ENCODE results near the gene MS4A13.
"Not testable (repeated sequence)": the region's sequence is repeated elsewhere in the genome, so short reads cannot be mapped to it uniquely, and the experiment has no call there.

The MS4A13 gene, protein sequence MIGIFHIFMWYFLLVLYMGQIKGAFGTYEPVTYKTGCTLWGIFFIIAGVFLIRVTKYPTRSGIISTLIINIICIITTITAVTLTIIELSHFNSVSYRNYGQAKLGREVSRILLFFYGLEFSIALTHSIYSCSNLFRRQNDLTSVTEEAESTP
- total RNA-seq = 0 to 0.07 (median 0) reads per million in 18 experiments

DNA sequence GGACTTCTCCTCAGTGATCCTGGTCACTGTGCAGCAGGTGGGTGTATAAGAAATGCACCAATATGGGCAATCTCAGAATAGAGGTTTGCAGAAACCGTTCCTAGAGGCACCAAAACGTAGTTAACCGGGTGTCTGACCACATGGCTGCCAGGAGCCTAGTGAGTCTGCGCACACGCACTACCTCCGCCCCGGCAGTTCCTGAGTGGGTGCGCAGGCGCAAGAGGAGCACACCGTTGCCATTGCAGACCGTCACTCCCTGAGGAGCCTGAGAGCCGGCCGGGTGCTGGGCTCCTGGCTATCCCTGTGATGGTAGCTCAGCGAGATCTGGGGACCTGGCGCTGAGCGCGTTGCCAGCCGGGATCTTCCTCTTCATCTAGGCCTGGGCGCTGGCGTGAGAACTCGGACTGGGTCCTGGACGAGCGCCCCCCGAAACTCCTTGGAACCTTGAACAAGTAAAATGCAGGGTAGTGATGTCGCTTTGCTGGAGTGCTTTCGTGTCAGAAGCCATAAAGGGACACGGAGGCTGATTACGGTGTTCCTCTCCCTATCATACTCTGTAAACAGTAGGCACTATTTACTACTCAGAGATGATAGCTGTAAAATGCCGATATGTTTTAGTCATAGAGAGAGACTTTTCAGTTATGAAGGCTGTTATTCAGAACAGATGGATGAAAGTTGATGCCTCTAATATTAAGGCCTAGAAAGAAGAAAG lies at the start of gene MS4A13:
Gene MS4A13, plus strand, starts transcription at position 249 of the 712 bp plus-strand sequence. CDS start 2,692 bp downstream, outside the sequence.
- no peak for DNase-seq

DNA sequence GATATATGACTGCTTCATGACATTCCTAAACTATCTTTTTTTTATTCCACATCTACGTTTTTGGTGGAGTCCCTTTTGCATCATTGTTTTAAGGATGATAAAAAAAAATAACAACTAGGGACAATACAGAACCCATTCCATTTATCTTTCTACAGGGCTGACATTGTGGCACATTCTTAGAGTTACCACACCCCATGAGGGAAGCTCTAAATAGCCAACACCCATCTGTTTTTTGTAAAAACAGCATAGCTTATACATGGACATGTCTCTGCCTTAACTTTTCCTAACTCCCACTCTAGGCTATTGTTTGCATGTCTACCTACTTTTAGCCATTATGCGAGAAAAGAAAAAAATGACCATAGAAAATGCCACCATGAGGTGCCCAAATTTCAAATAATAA lies 46.4 kb upstream of the MS4A13 start:
- no peak for DNase-seq

DNA sequence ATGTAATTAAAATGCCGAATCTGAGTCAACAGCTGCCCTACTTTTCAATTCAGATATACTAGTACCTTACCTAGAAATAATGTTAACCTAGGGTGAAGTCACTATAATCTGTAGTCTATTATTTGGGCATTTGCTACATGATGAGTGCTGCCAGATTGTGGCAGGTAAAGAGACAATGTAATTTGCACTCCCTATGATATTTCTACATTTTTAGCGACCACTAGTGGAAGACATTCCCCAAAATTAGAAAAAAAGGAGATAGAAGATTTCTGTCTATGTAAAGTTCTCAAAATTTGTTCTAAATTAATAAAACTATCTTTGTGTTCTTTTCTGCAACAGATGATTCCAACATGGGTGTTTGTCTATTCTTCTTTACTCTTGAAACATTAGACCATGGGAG lies 45.5 kb upstream of the MS4A13 start:
- no peak for DNase-seq

DNA sequence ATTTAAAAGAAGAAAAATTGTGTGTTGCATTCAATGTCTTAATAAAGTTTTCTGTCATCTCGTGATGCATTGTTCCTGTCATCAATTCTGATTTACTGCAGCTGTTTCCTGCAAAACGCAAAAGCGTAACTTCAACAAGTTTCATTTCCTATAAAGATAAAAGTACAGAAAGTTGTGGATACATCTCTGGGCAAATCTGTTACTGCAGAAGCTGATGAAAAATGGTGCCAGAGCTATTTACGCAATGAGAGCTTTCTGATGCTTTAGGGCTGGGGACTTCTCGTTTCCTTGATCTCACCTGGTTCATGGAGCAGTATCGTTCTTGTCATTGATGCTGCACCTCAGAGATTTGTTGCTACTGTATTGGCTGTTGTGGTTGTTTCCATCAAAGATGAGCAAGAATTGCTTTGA lies 38.2 kb upstream of the MS4A13 start:
- DNase-seq = peak in 1 of 2 donors; percentile 50

DNA sequence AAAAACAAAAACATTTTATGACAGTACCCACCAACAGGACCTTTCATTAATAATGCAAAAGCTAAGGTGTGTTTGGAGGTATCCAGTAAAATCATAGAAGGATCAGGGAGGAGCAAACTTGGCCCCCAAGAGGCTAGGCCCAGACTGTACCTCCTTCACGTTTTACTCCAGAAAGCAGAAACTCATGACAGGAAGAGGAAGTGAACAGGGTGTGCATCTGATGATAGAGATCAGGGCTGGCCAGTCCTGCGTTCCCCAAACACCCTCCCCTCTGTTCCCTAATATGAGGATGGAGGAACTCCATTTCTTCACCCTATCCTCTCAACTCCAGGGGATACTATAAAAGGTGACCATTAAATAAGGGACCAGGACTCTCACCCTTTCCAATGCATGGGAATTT lies 32.8 kb upstream of the MS4A13 start:
- peak; percentile 64 to 68 for DNase-seq

DNA sequence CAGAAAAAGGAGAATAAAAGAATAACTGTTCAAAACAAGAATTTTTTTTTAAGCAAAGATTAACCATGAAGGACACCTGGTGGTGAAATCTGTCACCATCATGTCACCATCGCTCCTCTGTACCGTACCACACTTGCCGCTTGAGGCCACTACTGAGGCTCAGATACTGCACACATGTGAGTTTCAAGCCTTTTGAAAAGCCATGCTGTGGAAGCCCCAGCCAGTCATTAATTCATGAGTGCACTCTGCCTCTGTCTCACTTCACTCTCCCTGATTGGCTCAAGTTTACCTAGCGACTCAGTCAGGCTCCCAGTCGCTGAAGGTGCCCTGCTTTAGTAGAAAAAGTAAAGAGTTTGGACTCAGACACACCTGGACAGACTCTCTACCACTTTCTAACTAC lies 29.2 kb upstream of the MS4A13 start:
- peak; percentile 57 to 69 for DNase-seq

DNA sequence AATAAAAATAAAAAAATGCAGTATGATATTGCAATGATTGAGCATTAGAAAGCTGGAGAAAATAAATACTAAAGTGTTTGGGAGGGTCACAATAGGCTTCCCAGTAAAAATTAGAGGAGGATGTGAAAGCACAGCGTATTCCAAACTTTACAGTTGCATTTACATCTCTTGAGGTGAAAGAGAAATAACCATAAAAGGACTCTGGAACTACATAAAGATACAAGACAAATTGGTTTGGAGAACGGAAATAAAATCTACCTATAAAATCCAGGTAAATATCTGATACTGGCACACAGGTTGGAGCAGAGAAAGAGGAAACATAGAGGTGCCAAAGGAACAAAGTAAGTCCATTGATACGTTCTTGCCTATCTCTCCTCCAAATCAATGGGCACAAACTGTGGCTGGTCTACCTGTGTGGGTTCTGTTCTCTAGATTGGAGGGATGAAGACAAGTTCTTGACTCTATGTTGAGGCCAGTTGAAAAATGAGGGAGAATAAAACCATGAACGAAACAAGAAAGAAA lies 22.6 kb upstream of the MS4A13 start, which contains the start of gene MS4A12:
Gene MS4A12, plus strand, starts transcription at position 291 of the 522 bp plus-strand sequence. CDS start 4,541 bp downstream, outside the sequence.
- no peak for DNase-seq

DNA sequence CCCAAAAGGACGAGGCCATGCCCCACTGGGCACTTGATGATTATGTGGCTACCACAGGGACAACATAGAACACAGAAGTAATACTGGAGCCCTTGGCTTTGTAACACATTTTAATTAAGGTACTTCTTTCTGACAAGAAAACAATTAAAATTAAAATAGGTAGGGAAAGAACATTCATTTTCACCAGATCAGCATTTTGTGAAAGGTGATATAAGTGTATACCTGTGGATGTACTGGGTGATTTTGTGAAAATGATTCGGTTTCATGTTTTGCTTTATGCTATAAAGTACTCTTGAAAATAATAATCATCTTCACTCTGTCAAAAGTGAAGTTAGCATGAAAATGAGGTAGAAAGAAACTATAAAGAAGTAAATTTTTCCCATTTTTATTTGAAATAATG lies 21.7 kb upstream of the MS4A13 start:
- no peak for DNase-seq

DNA sequence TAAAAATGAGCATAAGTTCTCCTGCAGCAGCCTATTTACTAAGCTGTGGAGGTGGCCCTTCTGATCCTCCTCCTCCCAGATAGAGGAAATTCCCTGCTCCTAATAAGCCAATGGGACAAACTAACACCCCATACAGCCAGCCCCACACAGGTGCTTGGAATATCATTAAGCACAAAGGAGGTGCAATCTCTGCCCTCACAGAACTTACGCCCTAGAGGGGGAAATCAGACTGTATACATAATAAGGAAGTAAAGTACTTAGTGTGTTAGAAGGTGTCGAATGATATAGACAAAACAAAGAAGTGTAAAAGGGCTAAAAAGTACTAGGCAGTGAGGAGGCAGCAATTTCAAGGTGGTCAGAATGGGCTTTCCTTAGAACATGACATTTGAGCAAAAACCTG lies 16.8 kb upstream of the MS4A13 start:
- DNase-seq = peak in 1 of 2 donors; percentile 24

DNA sequence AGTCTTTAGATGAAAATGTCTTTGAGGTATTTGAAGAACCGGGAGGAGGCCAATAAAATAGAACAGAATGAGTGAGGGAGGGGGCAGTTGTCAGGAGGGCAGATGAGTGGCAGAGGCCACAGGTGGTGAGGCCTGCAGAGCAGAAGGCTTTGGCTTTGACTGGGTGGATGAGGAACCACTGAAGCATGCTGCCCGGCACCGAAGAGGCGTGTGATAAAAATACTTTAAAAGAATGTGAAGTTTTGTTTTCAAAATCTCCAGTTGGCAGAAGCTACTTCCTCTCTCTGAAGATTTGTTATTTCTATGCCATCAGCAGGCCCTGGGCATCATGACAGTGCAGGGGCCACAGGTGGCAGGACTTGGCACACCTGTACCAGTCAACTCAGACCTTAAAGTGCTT lies 16.3 kb upstream of the MS4A13 start:
- peak; percentile 43 to 59 for DNase-seq

DNA sequence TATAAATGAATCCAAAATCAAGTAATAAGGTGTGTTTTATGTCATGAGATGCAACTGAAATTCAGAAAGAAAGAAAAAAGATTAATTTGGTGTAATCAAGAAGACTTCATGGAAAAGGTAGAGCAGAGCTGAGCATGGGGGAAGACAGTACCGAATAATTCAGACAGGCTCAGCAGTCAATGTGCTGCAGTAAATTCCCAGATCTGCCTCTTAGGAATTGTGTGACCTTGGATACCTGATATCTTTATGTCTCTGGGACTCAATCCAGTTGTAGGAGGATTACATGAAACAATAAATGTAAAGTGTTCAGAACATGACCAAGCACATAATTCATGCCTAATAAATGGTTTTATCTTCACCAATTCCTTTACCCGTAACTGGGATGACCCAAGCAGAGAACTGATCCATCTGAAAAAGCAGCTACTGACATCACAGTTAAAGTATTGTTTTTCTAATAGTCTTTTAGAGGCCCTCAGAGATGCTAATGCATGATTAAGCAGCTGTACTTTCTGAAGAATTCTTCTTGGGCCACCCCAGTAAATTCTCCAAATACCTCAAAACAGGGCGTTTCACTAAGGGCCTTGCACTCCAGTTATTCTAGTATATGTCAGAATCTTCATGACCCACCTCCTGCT lies 14.8 kb upstream of the MS4A13 start:
- no peak for DNase-seq

DNA sequence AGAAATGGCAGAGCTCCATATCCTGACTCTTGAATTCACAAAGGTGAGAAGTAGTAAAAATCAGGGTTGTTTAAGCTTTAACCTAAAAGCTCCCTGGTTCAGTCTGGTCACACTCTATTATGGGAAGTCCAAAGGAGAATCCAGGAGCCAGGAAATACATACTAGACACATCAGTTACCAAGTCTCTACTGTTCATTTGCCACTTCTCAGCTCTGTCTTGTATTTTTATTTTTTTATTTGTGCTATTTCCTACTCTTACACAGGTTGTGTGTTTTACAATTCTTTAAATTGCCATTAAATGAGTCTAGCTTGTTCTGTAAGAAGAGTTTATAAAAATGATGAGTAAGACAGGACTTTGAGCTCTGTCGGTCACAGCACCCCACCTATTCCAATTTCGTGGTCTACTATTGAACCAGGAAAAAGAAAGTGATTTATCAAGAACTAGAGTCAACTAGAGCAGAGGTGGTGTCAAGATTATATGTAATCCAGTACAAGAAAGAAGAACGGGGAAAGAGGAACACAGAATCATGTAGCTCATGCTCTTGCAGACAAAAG lies 12.9 kb upstream of the MS4A13 start:
- peak in 1 of 2 donors; percentile 26 for DNase-seq

DNA sequence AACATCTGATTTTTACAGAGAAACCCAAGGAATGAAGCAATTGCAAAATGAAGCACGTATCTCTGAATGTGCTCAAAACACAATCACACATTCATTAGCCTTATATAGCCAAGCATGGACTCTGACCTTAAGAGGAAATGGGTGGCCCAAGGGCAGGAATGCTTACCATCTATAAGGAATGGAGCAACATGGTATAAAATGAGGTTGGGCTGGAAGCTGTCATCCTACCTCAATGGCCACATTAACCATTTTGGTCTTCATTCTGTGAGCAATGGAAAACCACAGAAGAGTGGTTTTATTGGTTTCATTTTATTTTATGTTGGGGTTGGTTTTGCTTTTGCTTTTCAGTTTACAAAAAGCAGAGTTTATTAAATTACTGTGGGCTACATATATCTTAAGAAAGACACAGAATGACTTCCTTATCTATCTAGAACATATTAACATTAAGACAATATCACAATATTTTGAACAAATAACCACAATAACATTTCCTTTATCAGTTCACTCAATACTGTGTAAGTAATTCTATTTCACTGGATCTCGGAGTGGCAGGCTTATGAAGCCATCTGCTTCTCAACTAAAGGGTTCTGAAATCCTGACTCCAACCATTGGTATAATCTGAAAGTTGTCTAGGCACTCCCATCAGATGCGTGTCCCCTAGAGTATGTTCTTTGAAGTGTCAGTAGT lies 10.8 kb upstream of the MS4A13 start:
- DNase-seq = no peak

DNA sequence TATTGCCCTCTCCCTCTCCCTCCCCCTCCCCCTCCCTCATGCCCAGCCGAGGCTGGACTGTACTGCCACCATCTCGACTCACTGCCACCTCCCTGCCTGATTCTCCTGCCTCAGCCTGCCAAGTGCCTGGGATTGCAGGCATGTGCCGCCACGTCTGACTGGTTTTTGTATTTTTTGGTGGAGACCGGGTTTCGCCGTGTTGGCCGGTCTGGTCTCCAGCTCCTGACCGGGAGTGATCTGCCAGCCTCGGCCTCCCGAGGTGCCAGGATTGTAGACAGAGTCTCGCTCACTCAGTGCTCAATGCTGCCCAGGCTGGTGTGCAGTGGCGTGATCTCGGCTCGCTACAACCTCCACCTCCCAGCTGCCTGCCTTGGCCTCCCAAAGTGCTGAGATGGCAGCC lies 5.6 kb upstream of the MS4A13 start:
- DNase-seq = not testable (repeated sequence)

DNA sequence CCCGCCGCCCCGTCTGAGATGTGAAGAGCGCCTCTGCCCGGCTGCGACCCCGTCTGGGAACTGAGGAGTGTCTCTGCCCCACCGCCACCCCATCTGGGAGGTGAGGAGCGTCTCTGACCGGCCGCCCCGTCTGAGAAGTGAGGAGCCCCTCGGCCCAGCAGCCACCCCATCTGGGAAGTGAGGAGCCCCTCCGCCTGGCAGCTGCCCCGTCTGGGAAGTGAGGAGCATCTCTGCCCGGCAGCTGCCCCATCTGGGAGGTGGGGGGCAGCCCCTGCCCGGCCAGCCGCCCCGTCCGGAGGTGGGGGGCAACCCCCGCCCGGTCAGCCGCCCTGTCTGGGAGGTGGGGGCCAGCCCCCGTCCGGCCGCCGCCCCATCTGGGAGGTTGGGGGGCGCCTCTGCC lies 5.0 kb upstream of the MS4A13 start:
- DNase-seq = not testable (repeated sequence)

DNA sequence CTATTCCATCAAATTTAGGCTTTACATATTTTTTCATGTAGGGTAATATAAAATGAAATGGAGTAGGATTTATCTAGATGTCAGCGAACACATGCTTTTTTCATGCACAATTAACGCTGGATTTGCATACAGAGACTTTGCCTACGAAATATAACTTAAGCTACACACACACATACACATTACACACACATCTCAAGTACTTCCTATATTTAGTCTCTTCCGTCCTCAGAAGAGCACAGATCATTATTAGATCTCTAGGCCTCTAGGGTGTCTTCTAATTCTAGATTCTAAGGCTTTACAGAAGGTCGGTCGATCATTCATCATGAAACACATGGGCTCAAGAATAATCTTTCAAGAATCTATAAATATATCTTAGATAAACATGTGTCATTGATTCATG lies 3.8 kb upstream of the MS4A13 start:
- no peak for DNase-seq

DNA sequence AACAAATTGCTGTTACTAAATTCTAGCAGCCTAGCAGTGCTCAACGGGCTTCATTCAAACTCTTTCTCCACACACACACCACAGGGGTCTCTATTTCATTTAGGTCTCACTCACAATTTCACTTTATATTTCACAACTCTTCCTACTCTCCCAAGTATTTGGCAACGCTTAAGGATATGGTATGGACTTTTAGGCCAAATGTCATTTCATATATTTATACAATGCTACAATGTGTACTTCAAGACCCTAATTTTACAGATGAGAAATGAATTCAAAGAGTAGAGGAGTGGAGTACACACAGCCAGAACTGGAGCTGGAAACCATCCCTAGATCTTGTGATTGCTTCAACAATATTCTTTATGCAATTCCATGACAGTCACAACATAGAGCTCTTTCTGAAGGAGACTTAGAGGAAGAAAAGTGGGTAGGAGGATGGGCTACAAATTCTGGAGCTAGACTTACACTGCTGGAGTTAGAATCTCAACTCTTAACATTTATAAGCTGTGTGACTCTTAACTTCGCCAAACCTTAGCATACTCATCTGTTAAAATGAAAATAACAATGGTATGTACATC lies 2.5 kb upstream of the MS4A13 start:
- DNase-seq = peak in 1 of 2 donors; percentile 18

DNA sequence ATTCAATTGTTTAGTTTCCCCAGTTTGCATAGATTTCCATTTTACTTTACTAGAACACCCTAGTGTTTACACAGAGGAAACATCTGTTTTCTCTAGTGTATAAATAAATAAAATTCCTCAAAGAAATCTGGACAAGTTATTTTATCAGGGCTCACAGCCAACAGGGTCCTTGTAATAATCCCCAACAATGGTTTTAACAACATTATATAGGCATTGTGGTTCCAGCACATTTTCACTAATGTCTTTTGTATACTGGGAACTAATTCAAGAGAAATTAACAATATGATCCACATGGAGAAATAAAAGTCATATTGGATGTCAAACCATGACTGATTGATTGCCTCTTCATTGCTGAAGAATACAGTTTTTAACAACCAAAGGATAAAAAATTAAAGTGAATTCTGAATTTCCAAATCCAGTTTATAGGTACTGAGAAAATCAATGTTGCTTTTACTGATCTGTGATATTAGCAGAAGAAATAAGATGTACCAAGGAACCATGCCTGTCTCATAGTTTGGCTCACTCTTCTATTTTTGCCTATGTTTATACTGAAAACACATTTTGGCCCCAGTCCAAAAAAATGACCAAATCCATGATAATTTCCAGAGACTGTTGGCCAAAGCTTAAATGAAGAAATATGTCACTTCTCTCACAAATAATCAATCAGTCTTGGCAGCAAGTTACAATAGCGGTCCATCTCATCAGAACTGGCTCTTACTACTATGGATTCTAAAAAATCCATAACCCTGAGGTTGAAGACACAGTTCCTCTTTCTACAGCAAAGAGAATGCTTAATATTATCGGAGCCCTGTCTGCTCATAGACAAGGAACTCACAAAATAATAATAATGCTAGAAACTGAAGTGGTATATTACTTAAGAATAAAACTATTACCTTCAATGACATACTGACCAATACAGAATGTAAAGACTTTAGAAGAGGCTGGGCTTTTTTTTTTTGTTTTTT lies 1.4 kb upstream of the MS4A13 start:
- peak in 1 of 2 donors; percentile 13 for DNase-seq

DNA sequence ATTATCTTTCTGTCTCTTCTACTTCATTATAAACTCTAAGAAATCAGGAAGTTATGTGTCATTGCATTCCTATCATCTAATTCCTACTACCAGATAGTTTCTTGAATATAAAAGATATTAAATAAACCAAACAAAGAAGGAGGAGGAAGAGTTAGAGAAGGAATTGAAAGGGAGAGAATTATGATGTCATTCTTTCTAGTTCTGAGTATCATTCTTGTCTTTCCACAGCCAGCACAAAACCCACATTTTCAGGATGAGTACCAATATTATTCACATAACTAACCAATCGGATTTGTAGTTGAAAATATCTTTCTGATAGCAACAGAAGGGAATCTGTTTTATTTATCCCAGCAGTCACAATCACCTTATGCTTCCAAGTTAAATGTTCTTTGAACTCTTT lies 13.3 kb downstream of the MS4A13 start:
- DNase-seq = no peak

DNA sequence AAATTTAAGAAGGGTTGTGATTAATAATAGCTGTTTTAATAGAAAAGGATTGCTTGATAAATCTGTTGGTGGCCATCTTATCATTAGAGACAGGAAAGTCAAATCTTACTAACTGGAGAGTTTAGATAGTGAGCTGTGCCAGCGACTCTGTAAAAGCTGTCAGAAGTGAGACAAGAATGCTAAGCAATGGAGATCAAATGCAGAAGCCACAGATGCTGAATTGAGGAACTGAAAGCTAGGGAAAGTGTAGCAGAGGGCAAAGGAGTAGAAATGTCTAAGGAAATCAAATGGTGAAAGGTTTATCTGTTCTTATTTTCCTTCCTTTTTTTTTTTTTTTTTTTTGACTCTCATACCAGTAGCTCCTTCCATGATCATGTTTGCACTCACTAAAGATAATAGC lies 13.7 kb downstream of the MS4A13 start:
- peak; percentile 66 to 84 for DNase-seq
